ENCODE data around the gene PSME1. TPM values are rescaled to one million over a fixed set of nuclear protein-coding genes. Genes with fewer than 3 reads are reported as not detected.

The PSME1 gene
- total and polyA plus RNA-seq, 2 of the 13 experiments (the other 11 are each of a cell fraction or from before 2014, with no cell fraction given) = 159 to 608 TPM

DNA sequence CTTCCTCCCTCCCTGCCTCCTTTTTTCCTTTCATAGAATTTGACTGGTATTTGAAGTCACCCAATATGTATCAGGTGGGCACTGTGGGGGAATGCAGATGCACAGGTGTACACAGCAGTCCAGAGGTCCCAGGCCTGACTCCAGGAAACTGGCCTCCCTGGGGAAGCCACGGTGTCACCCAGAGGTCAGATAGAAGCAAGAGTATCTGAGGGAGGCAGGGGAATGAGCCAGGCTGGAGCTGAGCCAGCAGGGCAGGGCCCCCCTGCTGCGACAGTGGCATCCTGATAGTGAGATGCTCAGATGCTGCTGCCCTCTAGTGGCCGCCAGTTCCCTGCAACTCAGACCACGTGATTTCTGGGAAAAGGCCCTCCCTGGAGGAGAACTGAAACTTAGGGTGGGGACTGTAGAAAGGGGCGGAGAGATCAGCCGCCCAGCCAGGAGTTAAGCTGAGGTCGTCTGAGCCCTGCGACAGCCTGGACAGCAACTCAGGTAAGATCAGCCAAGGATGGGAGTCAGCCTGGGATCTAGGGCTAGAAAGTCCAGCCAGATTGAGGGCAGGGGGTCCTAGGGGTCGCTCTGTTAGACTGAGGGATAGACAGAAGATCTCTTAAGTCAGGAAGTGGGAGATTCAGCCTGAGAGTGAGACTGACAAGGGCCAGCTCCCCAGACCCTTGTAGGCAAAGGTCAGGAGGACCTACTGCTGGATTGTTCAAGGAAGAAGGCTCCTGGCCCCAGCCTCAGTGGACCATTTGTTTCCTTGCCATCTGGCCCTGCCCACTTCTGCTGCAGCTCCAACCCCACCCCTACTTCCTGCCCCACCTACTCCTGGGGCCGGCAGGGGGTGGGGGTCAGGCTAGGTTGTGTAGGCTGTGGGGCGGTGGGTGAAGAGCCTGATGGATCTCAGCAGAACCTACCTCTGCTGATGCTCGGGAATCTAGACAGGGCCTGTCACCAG is 25.1 kb downstream of the PSME1 start, which contains the start of gene IRF9 (continued):
- TF ChIP-seq MBNL3 (CRISPR knock-in tag; conservative IDR thresholded peaks at IDR 0.05) (no peak), PCBP1 (IDR thresholded peaks at IDR 0.05; ENCODE audit: borderline replicate concordance, low read depth, low read length) (peak; percentile 84; the same call in 1 of the 2 replicates), ZNF7 (CRISPR knock-in tag; IDR thresholded peaks at IDR 0.05) (peak; percentile 91), ZSCAN12 (CRISPR knock-in tag; IDR thresholded peaks at IDR 0.05) (0 out of 2 replicates have a peak, but pooled peaks have one; percentile 54), ZNF33A (CRISPR knock-in tag; IDR thresholded peaks at IDR 0.05; ENCODE audit: borderline replicate concordance) (no peak), SIN3B (IDR thresholded peaks at IDR 0.05; ENCODE audit: low read length) (no peak), JUND (CRISPR knock-in tag; IDR thresholded peaks at IDR 0.05) (peak; percentile 58; the same call in 1 of the 2 replicates), ZFX (CRISPR knock-in tag; IDR thresholded peaks at IDR 0.05; ENCODE audit: low read depth) (peak; percentile 84), ZNF256 (CRISPR knock-in tag; conservative IDR thresholded peaks at IDR 0.05) (peak; percentile 96), SAFB2 (CRISPR knock-in tag; IDR thresholded peaks at IDR 0.05; ENCODE audit: borderline replicate concordance, low read depth) (peak; percentile 64; the same call in 1 of the 2 replicates), PHF20 (CRISPR knock-in tag; IDR thresholded peaks at IDR 0.05) (peak; percentile 84), MIXL1 (CRISPR knock-in tag; IDR thresholded peaks at IDR 0.05) (peak; percentile 99), ZNF24 (IDR thresholded peaks at IDR 0.05) (peak; percentile 54; the same call in 1 of the 2 replicates), ZNF17 (CRISPR knock-in tag; IDR thresholded peaks at IDR 0.05) (peak; percentile 61; the same call in 1 of the 2 replicates), FOXA3 (CRISPR knock-in tag; IDR thresholded peaks at IDR 0.05) (peak; percentile 96), ZNF530 (CRISPR knock-in tag; IDR thresholded peaks at IDR 0.05; ENCODE audit: low read depth) (no peak), CHD4 (IDR thresholded peaks at IDR 0.05; ENCODE audit: borderline replicate concordance, low read length) (no peak), PAF1 (CRISPR knock-in tag; IDR thresholded peaks at IDR 0.05) (peak; percentile 99)
- TF ChIP-seq, protein P1, sequence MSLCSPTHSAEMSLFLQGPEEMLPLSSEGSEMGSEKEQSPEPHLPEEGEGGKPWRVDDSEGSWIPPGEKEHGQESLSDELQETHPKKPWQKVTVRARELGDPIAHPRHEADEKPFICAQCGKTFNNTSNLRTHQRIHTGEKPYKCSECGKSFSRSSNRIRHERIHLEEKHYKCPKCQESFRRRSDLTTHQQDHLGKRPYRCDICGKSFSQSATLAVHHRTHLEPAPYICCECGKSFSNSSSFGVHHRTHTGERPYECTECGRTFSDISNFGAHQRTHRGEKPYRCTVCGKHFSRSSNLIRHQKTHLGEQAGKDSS (CRISPR knock-in tag; IDR thresholded peaks at IDR 0.05; ENCODE audit: borderline replicate concordance, low read depth) = peak; percentile 92
- TF ChIP-seq, protein P2, sequence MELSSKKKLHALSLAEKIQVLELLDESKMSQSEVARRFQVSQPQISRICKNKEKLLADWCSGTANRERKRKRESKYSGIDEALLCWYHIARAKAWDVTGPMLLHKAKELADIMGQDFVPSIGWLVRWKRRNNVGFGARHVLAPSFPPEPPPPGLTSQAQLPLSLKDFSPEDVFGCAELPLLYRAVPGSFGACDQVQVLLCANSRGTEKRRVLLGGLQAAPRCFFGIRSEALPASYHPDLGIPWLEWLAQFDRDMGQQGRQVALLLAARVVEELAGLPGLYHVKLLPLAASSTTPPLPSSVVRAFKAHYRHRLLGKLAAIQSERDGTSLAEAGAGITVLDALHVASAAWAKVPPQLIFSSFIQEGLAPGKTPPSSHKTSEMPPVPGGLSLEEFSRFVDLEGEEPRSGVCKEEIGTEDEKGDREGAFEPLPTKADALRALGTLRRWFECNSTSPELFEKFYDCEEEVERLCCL (CRISPR knock-in tag; IDR thresholded peaks at IDR 0.05; ENCODE audit: borderline replicate concordance) = peak; percentile 80; the same call in 1 of the 2 replicates
- TF ChIP-seq, protein P3, sequence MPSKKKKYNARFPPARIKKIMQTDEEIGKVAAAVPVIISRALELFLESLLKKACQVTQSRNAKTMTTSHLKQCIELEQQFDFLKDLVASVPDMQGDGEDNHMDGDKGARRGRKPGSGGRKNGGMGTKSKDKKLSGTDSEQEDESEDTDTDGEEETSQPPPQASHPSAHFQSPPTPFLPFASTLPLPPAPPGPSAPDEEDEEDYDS (CRISPR knock-in tag; IDR thresholded peaks at IDR 0.05) = peak; percentile 91
- TF ChIP-seq, protein P4, sequence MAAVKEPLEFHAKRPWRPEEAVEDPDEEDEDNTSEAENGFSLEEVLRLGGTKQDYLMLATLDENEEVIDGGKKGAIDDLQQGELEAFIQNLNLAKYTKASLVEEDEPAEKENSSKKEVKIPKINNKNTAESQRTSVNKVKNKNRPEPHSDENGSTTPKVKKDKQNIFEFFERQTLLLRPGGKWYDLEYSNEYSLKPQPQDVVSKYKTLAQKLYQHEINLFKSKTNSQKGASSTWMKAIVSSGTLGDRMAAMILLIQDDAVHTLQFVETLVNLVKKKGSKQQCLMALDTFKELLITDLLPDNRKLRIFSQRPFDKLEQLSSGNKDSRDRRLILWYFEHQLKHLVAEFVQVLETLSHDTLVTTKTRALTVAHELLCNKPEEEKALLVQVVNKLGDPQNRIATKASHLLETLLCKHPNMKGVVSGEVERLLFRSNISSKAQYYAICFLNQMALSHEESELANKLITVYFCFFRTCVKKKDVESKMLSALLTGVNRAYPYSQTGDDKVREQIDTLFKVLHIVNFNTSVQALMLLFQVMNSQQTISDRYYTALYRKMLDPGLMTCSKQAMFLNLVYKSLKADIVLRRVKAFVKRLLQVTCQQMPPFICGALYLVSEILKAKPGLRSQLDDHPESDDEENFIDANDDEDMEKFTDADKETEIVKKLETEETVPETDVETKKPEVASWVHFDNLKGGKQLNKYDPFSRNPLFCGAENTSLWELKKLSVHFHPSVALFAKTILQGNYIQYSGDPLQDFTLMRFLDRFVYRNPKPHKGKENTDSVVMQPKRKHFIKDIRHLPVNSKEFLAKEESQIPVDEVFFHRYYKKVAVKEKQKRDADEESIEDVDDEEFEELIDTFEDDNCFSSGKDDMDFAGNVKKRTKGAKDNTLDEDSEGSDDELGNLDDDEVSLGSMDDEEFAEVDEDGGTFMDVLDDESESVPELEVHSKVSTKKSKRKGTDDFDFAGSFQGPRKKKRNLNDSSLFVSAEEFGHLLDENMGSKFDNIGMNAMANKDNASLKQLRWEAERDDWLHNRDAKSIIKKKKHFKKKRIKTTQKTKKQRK (IDR thresholded peaks at IDR 0.05; ENCODE audit: low read length) = no peak

Measured in HepG2 (cell line).